Uterus (tissue), 4 donors: ENCODE measurements around the gene GEMIN5. TPM values are rescaled to one million over a fixed set of nuclear protein-coding genes. Genes with fewer than 3 reads are reported as not detected.

Experiments
- DNase-seq, 2 donors: peaks; one replicate each; pipeline ENCODE4 v3.0.0-alpha.2; 2019 to 2020
- H3K27ac ChIP-seq, 2 donors: fragments of 200-600 bp; sonication (generic); 1 replicate in 1 of 2; 2 replicates in 1 of 2; pipeline ENCODE4 v1.5.1; 2016 to 2018
- H3K27me3 ChIP-seq, 2 donors: fragments of 200-600 bp; sonication (generic); one replicate each; pipeline ENCODE4 v1.5.1; 2018 to 2019; ENCODE audit warnings: control low read depth in 1 of 2
- H3K36me3 ChIP-seq, 2 donors: fragments of 200-600 bp; sonication (generic); one replicate each; pipeline ENCODE4 v1.5.1; 2019; ENCODE audit warnings: control low read depth in 1 of 2
- H3K4me1 ChIP-seq, 2 donors: fragments of 200-600 bp; sonication (generic); one replicate each; pipeline ENCODE4 v1.5.1; 2018 to 2019; ENCODE audit warnings: control low read depth in 1 of 2
- H3K4me3 ChIP-seq, 2 donors: fragments of 200-600 bp; sonication (generic); 1 replicate in 1 of 2; 2 replicates in 1 of 2; pipeline ENCODE4 v1.5.1; 2018 to 2019; ENCODE audit warnings: mild to moderate bottlenecking in 1 of 2
- H3K9me3 ChIP-seq, 2 donors: fragments of 200-600 bp; sonication (generic); one replicate each; pipeline ENCODE4 v1.5.1; 2019; ENCODE audit warnings: control low read depth in 1 of 2
- CTCF ChIP-seq, 4 experiments: fragments of 200-600 bp in 2 of 4; fragments of 450-650 bp in 2 of 4; sonication (generic) in 2 of 4; IDR thresholded peaks; one replicate each; pipeline ENCODE4 v1.5.1; 2016 to 2019; ENCODE audit warnings: antibody characterized with exemption in 4 of 4, mild to moderate bottlenecking in 2 of 4, moderate library complexity in 1 of 4
- POLR2A ChIP-seq, 2 donors: fragments of 450-650 bp; IDR thresholded peaks; one replicate each; pipeline ENCODE4 v1.6.1; 2016; ENCODE audit warnings: antibody characterized with exemption in 2 of 2, mild to moderate bottlenecking in 1 of 2, moderate library complexity in 1 of 2
- intact Hi-C: fragments of 100-400 bp; cut with DNase I; formaldehyde crosslinking; loops from one replicate; pipeline ENCODE4 v1.15.1; 2023; ENCODE audit warnings: low total_unique reads
- total RNA-seq, 4 donors: library from RNA; depleted of rRNA in 3 of 4; stranded (reverse); fragments of >200 nt in 3 of 4; gene quantifications; one replicate each; pipeline versions ENCODE4 v1.1.0 to v1.2.4, GENCODE V29; 2014 to 2023
- donor health status: DM: yes; HTN: yes; CAD: no.

GEMIN5 gene
- total RNA-seq, 4 donors from 2014 or later, result 10.0 to 26.5 (median 19.3) TPM

GRCh38 chr5:154896562-154897165, 41.3 kb downstream of the GEMIN5 start:
- no peaks in the 10 kb centered on the region for H3K9me3 ChIP-seq
- H3K27me3 ChIP-seq, result no peaks in the 10 kb centered on the region
- no peaks in the 10 kb centered on the region for H3K36me3 ChIP-seq
- H3K27ac ChIP-seq, result no peak overlapping the region
- TF ChIP-seq POLR2A (IDR thresholded peaks at IDR 0.05) (no peak), CTCF (IDR thresholded peaks at IDR 0.05) (no peak)
- no peak for DNase-seq
- H3K4me1 ChIP-seq, result no peaks in the 10 kb centered on the region
- H3K4me3 ChIP-seq, result no peak overlapping the region
- intact Hi-C loops, result no loop called here

- Histone ChIP-seq H3K4me1 (no peaks in the 10 kb centered on the region), H3K9me3 (no peaks in the 10 kb centered on the region), H3K27me3 (no peaks in the 10 kb centered on the region), H3K36me3 (no peaks in the 10 kb centered on the region), H3K27ac (no peak overlapping the region), H3K4me3 (no peak overlapping the region)
- TF ChIP-seq POLR2A (IDR thresholded peaks at IDR 0.05), result no peak
- no peak for TF ChIP-seq CTCF (IDR thresholded peaks at IDR 0.05)
- intact Hi-C loops, result no loop called here
- no peak for DNase-seq
These were observed 42.1 kb downstream of the GEMIN5 start for GRCh38 chr5:154895606-154896561.

- Histone ChIP-seq H3K4me3 (no peak overlapping the region), H3K27ac (no peak overlapping the region), H3K9me3 (no peaks in the 10 kb centered on the region), H3K36me3 (no peaks in the 10 kb centered on the region), H3K27me3 (no peaks in the 10 kb centered on the region), H3K4me1 (no peaks in the 10 kb centered on the region)
- intact Hi-C loops, result no loop called here
- TF ChIP-seq POLR2A (IDR thresholded peaks at IDR 0.05) (no peak), CTCF (IDR thresholded peaks at IDR 0.05) (no peak)
- no peak for DNase-seq
These were observed 44.6 kb downstream of the GEMIN5 start for GRCh38 chr5:154893381-154893780.

- no peak for TF ChIP-seq POLR2A (IDR thresholded peaks at IDR 0.05)
- no peaks in the 10 kb centered on the region for H3K4me1 ChIP-seq
- no peaks in the 10 kb centered on the region for H3K9me3 ChIP-seq
- H3K27ac ChIP-seq, result no peak overlapping the region
- no peak overlapping the region for H3K4me3 ChIP-seq
- H3K27me3 ChIP-seq, result no peaks in the 10 kb centered on the region
- no peaks in the 10 kb centered on the region for H3K36me3 ChIP-seq
- intact Hi-C loops, result no loop called here
- DNase-seq, result no peak
These were observed 45.6 kb downstream of the GEMIN5 start for GRCh38 chr5:154892369-154892771.

- TF ChIP-seq POLR2A (IDR thresholded peaks at IDR 0.05) (no peak), CTCF (IDR thresholded peaks at IDR 0.05) (no peak)
- Histone ChIP-seq H3K4me3 (no peak overlapping the region), H3K36me3 (no peaks in the 10 kb centered on the region), H3K27ac (no peak overlapping the region), H3K9me3 (peaks cover 4 to 17% of the 10 kb centered on the region in 2 donors), H3K4me1 (no peaks in the 10 kb centered on the region), H3K27me3 (no peaks in the 10 kb centered on the region)
- no peak for DNase-seq
- intact Hi-C loops, result no loop called here
These were observed 52.6 kb downstream of the GEMIN5 start for GRCh38 chr5:154885439-154885838.
